Activated naive CD8-positive, alpha-beta T cell treated with anti-CD3 and anti-CD28 coated beads, Interleukin-2, amount 10 ng/mL, durations not matched to agents 7 days and 5 days (primary cell): ENCODE measurements around the gene NRGN. TPM values are rescaled to one million over a fixed set of nuclear protein-coding genes. Genes with fewer than 3 reads are reported as not detected.

Experiments used
- ATAC-seq: fragments of 150-1000 bp; cut with Tn5 transposase; one replicate; pipeline ENCODE4 v1.10.0; 2021; ENCODE audit warnings: low read depth, moderate library complexity
- POLR2A ChIA-PET: fragments of 350-600 bp; sonication (Branson Sonifier 250); formaldehyde crosslinking; loops from one replicate; lab custom pipeline; 2021; ENCODE audit warnings: antibody characterized with exemption; lab: Charles Lee
- DNase-seq: peaks from one replicate; pipeline ENCODE4 v3.0.0; 2021
- H3K27ac Mint-ChIP-seq: one replicate; pipeline ENCODE4 v1.8.0; 2022; ENCODE audit warnings: mild to moderate bottlenecking, mixed read lengths
- H3K27me3 Mint-ChIP-seq: one replicate; pipeline ENCODE4 v1.8.0; 2022; ENCODE audit warnings: mild to moderate bottlenecking, moderate library complexity, mixed read lengths
- H3K36me3 Mint-ChIP-seq: one replicate; pipeline ENCODE4 v1.8.0; 2021; ENCODE audit warnings: mild to moderate bottlenecking, mixed read lengths
- H3K4me1 Mint-ChIP-seq: one replicate; pipeline ENCODE4 v1.8.0; 2021; ENCODE audit warnings: mixed read lengths
- H3K4me3 Mint-ChIP-seq: one replicate; pipeline ENCODE4 v1.8.0; 2022; ENCODE audit warnings: mild to moderate bottlenecking, moderate library complexity, mixed read lengths
- H3K9me3 Mint-ChIP-seq: one replicate; pipeline ENCODE4 v1.8.0; 2021; ENCODE audit warnings: mixed read lengths
- total RNA-seq, 2 experiments: library from RNA; stranded (reverse); gene quantifications; one replicate each; pipeline ENCODE4 v1.2.3, GENCODE V29; 2021

NRGN gene
- total RNA-seq, 2 experiments from 2014 or later: 4.0 to 5.3 TPM

GRCh38 chr11:124754710-124755109, 15.0 kb downstream of the NRGN start:
- peaks cover 16% of the 10 kb centered on the region for H3K4me1 Mint-ChIP-seq
- H3K36me3 Mint-ChIP-seq: no peaks in the 10 kb centered on the region
- no peaks in the 10 kb centered on the region for H3K9me3 Mint-ChIP-seq
- no peak overlapping the region for H3K27ac Mint-ChIP-seq
- POLR2A ChIA-PET: no interaction called here
- DNase-seq (no peak), ATAC-seq (no peak)
- H3K27me3 Mint-ChIP-seq: peaks cover 28% of the 10 kb centered on the region
- no peak overlapping the region for H3K4me3 Mint-ChIP-seq

- H3K9me3 Mint-ChIP-seq: no peaks in the 10 kb centered on the region
- DNase-seq (no peak), ATAC-seq (peak; percentile 19)
- H3K27ac Mint-ChIP-seq: no peak overlapping the region
- H3K4me1 Mint-ChIP-seq: peaks cover 13% of the 10 kb centered on the region
- no peaks in the 10 kb centered on the region for H3K36me3 Mint-ChIP-seq
- H3K4me3 Mint-ChIP-seq: no peak overlapping the region
- POLR2A ChIA-PET: interaction anchor here (0.8 kb wide), 1 partner anchor 9 kb away, joined by 3 read pairs; no protein-coding TSS in a partner anchor
- peaks cover 39% of the 10 kb centered on the region for H3K27me3 Mint-ChIP-seq
Measured at GRCh38 chr11:124756033-124756752, 16.5 kb downstream of the NRGN start.

GRCh38 chr11:124756753-124757227, 17.0 kb downstream of the NRGN start:
- no peak for DNase-seq
- H3K36me3 Mint-ChIP-seq: no peaks in the 10 kb centered on the region
- POLR2A ChIA-PET: no interaction called here
- no peak overlapping the region for H3K27ac Mint-ChIP-seq
- no peak for ATAC-seq
- H3K4me1 Mint-ChIP-seq: peaks cover 13% of the 10 kb centered on the region
- peaks cover 45% of the 10 kb centered on the region for H3K27me3 Mint-ChIP-seq
- H3K4me3 Mint-ChIP-seq: no peak overlapping the region
- no peaks in the 10 kb centered on the region for H3K9me3 Mint-ChIP-seq

GRCh38 chr11:124757320-124757719, 17.6 kb downstream of the NRGN start:
- no peak overlapping the region for H3K27ac Mint-ChIP-seq
- POLR2A ChIA-PET: interaction anchor here (2.2 kb wide), 1 partner anchor 11 kb away, joined by 9 read pairs; no protein-coding TSS in a partner anchor
- DNase-seq: no peak

GRCh38 chr11:124758355-124759265, 18.9 kb downstream of the NRGN start:
- H3K9me3 Mint-ChIP-seq: no peaks in the 10 kb centered on the region
- H3K27ac Mint-ChIP-seq: no peak overlapping the region
- peak overlapping the region; percentile 64 for H3K4me3 Mint-ChIP-seq
- POLR2A ChIA-PET: interaction anchor here (2.2 kb wide), 1 partner anchor 12 kb away, joined by 9 read pairs; no protein-coding TSS in a partner anchor
- peaks cover 15% of the 10 kb centered on the region for H3K4me1 Mint-ChIP-seq
- H3K27me3 Mint-ChIP-seq: peaks cover 49% of the 10 kb centered on the region
- ATAC-seq: peak; percentile 65
- peaks cover 1% of the 10 kb centered on the region for H3K36me3 Mint-ChIP-seq
- DNase-seq: peak; percentile 79

More at GRCh38 chr11:124757320-124757719, 17.6 kb downstream of the NRGN start:
- Mint-ChIP-seq H3K4me3 (no peak overlapping the region), H3K9me3 (no peaks in the 10 kb centered on the region), H3K4me1 (peaks cover 13% of the 10 kb centered on the region), H3K36me3 (no peaks in the 10 kb centered on the region), H3K27me3 (peaks cover 46% of the 10 kb centered on the region)
- no peak for ATAC-seq

GRCh38 chr11:124759266-124760204, 19.8 kb downstream of the NRGN start:
- H3K36me3 Mint-ChIP-seq: peaks cover 1% of the 10 kb centered on the region
- DNase-seq (no peak), ATAC-seq (no peak)
- peaks cover 49% of the 10 kb centered on the region for H3K27me3 Mint-ChIP-seq
- H3K9me3 Mint-ChIP-seq: no peaks in the 10 kb centered on the region
- peaks cover 15% of the 10 kb centered on the region for H3K4me1 Mint-ChIP-seq
- H3K27ac Mint-ChIP-seq: no peak overlapping the region
- POLR2A ChIA-PET: interaction anchor here (2.2 kb wide), 1 partner anchor 13 kb away, joined by 9 read pairs; no protein-coding TSS in a partner anchor
- peak overlapping the region; percentile 25 for H3K4me3 Mint-ChIP-seq

GRCh38 chr11:124760205-124760652, 20.5 kb downstream of the NRGN start:
- ATAC-seq (no peak), DNase-seq (no peak)
- Mint-ChIP-seq H3K27me3 (peaks cover 49% of the 10 kb centered on the region), H3K4me3 (no peak overlapping the region), H3K27ac (no peak overlapping the region), H3K36me3 (peaks cover 1% of the 10 kb centered on the region), H3K4me1 (peaks cover 15% of the 10 kb centered on the region), H3K9me3 (no peaks in the 10 kb centered on the region)
- POLR2A ChIA-PET: interaction anchor here (1.3 kb wide), 1 partner anchor 14 kb away, joined by 7 read pairs; no protein-coding TSS in a partner anchor

- no peak overlapping the region for H3K27ac Mint-ChIP-seq
- POLR2A ChIA-PET: interaction anchor here (1.3 kb wide), 1 partner anchor 15 kb away, joined by 7 read pairs; no protein-coding TSS in a partner anchor
- no peak for DNase-seq
- peaks cover 1% of the 10 kb centered on the region for H3K36me3 Mint-ChIP-seq
- H3K27me3 Mint-ChIP-seq: peaks cover 49% of the 10 kb centered on the region
- no peaks in the 10 kb centered on the region for H3K9me3 Mint-ChIP-seq
- no peak for ATAC-seq
- H3K4me3 Mint-ChIP-seq: no peak overlapping the region
- H3K4me1 Mint-ChIP-seq: peaks cover 15% of the 10 kb centered on the region
Measured at GRCh38 chr11:124760806-124761205, 21.1 kb downstream of the NRGN start.

- DNase-seq: no peak
- H3K27ac Mint-ChIP-seq: no peak overlapping the region
- H3K4me3 Mint-ChIP-seq: peak overlapping the region; percentile 67
- H3K4me1 Mint-ChIP-seq: peaks cover 13% of the 10 kb centered on the region
- ATAC-seq: no peak
- POLR2A ChIA-PET: interaction anchor here (0.6 to 1.3 kb wide), 4 partner anchors 15 to 350 kb away, joined by 3 to 7 read pairs (median 6); partner anchors contain the start of gene NRGN
- H3K9me3 Mint-ChIP-seq: no peaks in the 10 kb centered on the region
- peaks cover 2% of the 10 kb centered on the region for H3K36me3 Mint-ChIP-seq
- peaks cover 49% of the 10 kb centered on the region for H3K27me3 Mint-ChIP-seq
Measured at GRCh38 chr11:124761301-124762104, 21.8 kb downstream of the NRGN start.

- DNase-seq: peak; percentile 83
- Mint-ChIP-seq H3K27me3 (peaks cover 48% of the 10 kb centered on the region), H3K36me3 (peaks cover 2% of the 10 kb centered on the region), H3K9me3 (no peaks in the 10 kb centered on the region), H3K27ac (peak within 1 kb of the TSS; percentile 57), H3K4me3 (peak within 1 kb of the TSS; percentile 99), H3K4me1 (peaks cover 13% of the 10 kb centered on the region)
- POLR2A ChIA-PET: interaction anchor here (0.6 to 1.4 kb wide), 2 partner anchors 92 to 118 kb away, joined by 3 to 4 read pairs; no protein-coding TSS in a partner anchor
- ATAC-seq: peak; percentile 76
Measured at GRCh38 chr11:124762105-124762623, 22.4 kb downstream of the NRGN start, which contains the start of gene ESAM. TSS of gene ESAM (minus strand) at chr11:124762290. CDS start at chr11:124762154, 136 bp downstream.

GRCh38 chr11:124762624-124763155, 22.9 kb downstream of the NRGN start:
- peaks cover 2% of the 10 kb centered on the region for H3K36me3 Mint-ChIP-seq
- POLR2A ChIA-PET: interaction anchor here (0.6 to 1.4 kb wide), 5 partner anchors 16 to 118 kb away, joined by 3 to 11 read pairs (median 4); partner anchors contain the start of gene MSANTD2
- H3K27me3 Mint-ChIP-seq: peaks cover 42% of the 10 kb centered on the region
- H3K27ac Mint-ChIP-seq: no peak overlapping the region
- peak; percentile 40 for ATAC-seq
- DNase-seq: peak; percentile 64
- no peaks in the 10 kb centered on the region for H3K9me3 Mint-ChIP-seq
- peaks cover 13% of the 10 kb centered on the region for H3K4me1 Mint-ChIP-seq
- peak overlapping the region; percentile 99 for H3K4me3 Mint-ChIP-seq
